T-helper 22 cell (primary cell): ENCODE measurements around the gene DTNB.
"Not testable (repeated sequence)": the region's sequence is repeated elsewhere in the genome, so short reads cannot be mapped to it uniquely, and the experiment has no call there.

Experiments used
- DNase-seq: peaks from one replicate; pipeline ENCODE4 v3.0.0-alpha.2; 2020; ENCODE audit warnings: low read depth

Gene DTNB

GRCh38 chr2:25541378-25541777, 132.0 kb downstream of the DTNB start:
- DNase-seq, result no peak

- DNase-seq, result no peak
Measured at GRCh38 chr2:25539136-25539535, 134.2 kb downstream of the DTNB start.

- no peak for DNase-seq
Measured at GRCh38 chr2:25537526-25537925, 135.9 kb downstream of the DTNB start.

GRCh38 chr2:25535411-25536289, 137.7 kb downstream of the DTNB start:
- DNase-seq, result not testable (repeated sequence)

GRCh38 chr2:25534937-25535336, 138.4 kb downstream of the DTNB start:
- not testable (repeated sequence) for DNase-seq

DNA sequence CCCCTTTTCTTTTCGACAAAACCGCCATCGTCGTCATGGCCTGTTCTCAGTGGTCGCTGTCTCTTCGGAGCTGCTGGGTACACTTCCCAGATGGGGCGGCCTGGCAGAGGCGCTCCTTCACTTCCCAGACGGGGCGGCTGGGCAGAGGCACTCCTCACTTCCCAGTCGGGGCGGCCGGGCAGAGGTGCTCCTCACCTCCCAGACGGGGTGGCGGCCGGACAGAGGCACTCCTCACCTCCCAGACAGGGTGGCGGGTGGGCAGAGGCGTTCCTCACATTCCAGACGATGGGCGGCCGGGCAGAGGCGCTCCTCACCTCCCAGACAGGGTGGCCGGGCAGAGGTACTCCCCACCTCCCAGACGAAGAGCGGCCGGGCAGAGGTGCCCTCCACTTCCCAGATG, 138.9 kb downstream of the DTNB start:
- DNase-seq, result no peak

DNA sequence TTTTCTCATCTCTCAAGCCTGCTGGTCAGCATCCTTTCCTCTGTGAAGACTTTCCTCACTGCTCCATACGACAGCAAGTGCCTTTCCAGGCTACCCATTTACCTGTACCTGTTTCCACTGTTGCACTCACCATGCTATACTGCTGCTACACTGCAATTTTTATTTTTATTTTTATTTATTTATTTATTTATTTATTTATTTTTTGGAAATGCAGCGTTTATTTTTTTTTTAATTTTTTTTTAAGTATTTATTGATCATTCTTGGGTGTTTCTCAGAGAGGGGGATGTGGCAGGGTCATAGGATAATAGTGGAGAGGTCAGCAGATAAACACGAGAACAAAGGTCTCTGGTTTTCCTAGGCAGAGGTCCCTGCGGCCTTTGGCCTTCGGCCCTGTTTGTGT, 139.6 kb downstream of the DTNB start:
- DNase-seq, result not testable (repeated sequence)

DNA sequence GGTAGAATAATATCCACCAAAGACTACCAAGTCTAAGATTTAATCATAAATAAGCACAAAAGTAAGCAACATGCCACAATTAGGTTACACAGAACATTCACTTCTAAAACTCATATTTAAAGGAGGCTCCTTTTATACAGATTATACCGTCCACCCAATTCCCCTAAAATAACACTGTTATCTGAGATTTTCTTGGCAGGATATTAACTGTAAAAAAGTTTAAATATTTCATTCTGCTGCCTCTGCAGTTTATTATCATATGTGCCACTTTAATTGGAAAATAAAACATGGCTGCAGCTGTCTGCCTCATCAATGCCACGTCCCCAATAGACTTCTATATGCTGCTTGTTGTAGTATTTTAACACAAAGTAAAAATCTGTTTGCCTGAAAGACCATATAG, 140.9 kb downstream of the DTNB start:
- no peak for DNase-seq

DNA sequence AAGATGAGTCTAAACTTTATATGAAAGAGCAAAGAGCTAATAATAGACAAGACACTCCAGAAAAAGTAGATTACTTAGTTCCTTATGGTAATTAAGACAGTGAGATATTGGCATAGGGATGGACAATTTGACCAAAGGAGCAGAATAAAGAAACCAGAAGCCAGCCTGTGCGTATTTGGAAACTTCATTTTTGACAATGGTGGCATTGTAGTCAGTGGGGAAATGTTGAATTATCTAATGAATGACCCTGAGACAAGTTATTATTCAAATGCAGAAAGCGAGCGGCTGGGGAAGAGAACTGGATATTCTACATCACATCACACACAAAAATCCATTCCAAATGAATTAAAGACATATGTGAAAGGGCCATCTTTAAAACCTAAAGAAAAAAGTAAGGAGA, 144.3 kb downstream of the DTNB start:
- DNase-seq, result no peak

GRCh38 chr2:25528173-25528572, 145.2 kb downstream of the DTNB start:
- DNase-seq, result no peak

GRCh38 chr2:25524507-25524906, 148.9 kb downstream of the DTNB start:
- DNase-seq, result no peak

GRCh38 chr2:25523060-25523459, 150.3 kb downstream of the DTNB start:
- no peak for DNase-seq

DNA sequence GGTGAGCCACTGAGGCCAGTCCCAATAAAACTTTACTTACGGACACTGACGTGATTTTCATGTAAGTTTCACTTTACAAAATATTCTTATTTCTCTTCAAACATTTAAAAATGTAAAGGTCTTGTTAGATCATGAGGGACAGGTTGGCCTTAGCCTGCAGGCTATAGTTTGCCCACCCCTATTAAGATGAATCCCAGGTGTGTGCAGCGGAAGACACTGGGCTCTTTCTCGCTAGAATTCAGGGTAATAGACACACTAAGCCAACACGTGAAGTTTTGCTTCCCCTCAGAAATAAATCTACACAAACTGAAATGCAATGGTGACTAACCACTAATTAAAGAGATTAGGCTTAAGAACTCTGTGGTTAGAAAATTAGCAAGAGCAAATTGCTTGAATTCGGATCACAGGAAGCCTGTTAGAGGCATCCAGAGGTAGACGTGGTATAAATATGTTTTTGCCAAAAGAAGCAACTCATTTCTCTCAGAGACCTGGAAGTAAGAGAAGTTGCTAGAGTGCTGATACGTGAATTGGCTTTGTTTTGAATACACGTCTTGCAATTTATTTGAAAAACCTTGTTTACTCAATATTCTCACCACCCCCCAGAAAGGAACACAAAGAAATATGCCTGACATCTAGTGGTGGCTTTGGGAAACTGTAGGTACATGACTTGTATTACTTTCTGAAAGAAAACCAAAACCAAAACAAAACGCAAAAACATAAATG, 151.6 kb downstream of the DTNB start:
- DNase-seq, result no peak

GRCh38 chr2:25521126-25521525, 152.3 kb downstream of the DTNB start:
- no peak for DNase-seq

DNA sequence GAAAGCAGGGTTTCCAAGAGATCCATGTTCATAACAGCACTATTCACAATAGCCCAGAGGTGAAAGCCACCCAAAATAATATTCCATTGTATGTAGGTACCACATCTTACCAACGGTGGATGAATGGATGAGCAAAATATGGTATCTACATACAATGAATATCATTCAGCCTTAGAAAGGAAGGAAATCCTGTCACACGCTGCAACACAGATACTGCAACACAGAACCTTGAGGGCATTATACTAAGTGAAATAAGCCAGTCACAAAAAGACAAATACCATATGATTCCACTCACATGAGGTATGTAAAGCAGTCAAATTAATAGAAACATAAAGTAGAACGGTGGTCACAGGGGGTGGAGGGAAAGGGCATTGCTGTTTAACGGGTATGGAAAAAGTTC, 155.7 kb downstream of the DTNB start:
- no peak for DNase-seq

DNA sequence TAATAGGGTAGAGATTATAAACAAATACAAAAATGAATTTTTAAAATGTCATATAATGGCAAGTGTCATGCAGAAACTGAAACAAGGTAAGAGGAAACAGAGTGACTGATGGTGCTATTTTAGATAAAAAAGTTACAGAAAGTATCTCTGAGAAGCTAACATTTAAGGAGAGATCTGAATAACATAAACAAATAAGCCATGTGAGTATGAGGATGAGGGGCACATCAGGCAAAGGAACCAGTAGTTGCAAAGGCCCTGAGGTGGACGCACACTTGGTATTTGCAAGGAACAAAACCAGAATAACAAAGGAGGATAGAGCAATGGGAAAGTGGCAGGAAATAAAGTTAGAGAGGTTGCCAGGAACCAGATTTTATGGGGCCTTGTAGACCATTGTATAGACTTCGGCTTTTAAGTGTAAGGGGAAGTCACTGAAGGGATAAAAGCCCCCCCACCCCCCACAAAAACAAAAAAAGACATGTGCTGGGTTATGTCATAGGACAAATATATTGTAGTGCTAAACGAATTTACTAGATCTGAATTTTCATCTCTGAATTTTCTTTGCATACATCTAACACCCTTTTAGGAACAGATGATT, 159.2 kb downstream of the DTNB start:
- no peak for DNase-seq

DNA sequence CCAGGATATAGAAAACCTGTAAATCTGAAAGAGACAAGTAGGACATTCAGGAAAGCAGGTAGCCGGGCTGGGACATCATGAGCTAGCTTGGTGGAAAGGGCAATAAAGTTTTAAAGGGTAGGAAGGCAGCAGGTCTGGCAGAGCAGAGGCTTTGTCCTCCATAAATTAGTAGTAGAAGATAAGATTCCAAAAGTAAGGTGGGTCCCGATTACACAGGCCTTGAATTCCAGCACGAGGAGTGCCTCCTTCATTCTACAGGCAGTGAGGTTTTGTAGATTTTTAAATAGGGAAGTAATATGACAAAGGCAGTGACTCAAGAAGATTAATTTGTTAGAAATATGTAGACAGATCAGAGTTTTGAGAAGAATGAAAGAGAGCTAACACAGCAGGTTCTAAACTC, 160.7 kb downstream of the DTNB start:
- DNase-seq, result no peak

GRCh38 chr2:25506226-25506625, 167.2 kb downstream of the DTNB start:
- no peak for DNase-seq

GRCh38 chr2:25505622-25506021, 167.8 kb downstream of the DTNB start:
- no peak for DNase-seq

GRCh38 chr2:25505182-25505581, 168.2 kb downstream of the DTNB start:
- no peak for DNase-seq

GRCh38 chr2:25504266-25504665, 169.1 kb downstream of the DTNB start:
- no peak for DNase-seq

GRCh38 chr2:25499157-25499556, 174.2 kb downstream of the DTNB start:
- DNase-seq, result no peak

- no peak for DNase-seq
Measured at GRCh38 chr2:25497918-25498407, 175.4 kb downstream of the DTNB start.
